Activated T-cell treated with anti-CD3 and anti-CD28 coated beads, Interleukin-2, amount 50 U/mL, for 24 hours (primary cell): Measurements from ENCODE around the gene ROBO3.

ENCODE experiments used
- DNase-seq: peaks from one replicate; pipeline ENCODE4 v3.0.0-alpha.2; 2020
- H3K27ac Mint-ChIP-seq: 2 replicates; pipeline ENCODE4 v1.8.0; 2020; ENCODE audit warnings: mild to moderate bottlenecking, mixed read lengths
- H3K27me3 Mint-ChIP-seq: 2 replicates; pipeline ENCODE4 v1.8.0; 2020; ENCODE audit warnings: mixed read lengths
- H3K36me3 Mint-ChIP-seq: 2 replicates; pipeline ENCODE4 v1.8.0; 2020; ENCODE audit warnings: low read depth, mixed read lengths
- H3K4me1 Mint-ChIP-seq: 2 replicates; pipeline ENCODE4 v1.8.0; 2020; ENCODE audit warnings: low read depth, mixed read lengths
- H3K4me3 Mint-ChIP-seq: 2 replicates; pipeline ENCODE4 v1.8.0; 2020; ENCODE audit warnings: mild to moderate bottlenecking, moderate library complexity, mixed read lengths
- H3K9me3 Mint-ChIP-seq: 2 replicates; pipeline ENCODE4 v1.8.0; 2020; ENCODE audit warnings: mixed read lengths

The ROBO3 gene

GRCh38 chr11:124928942-124929665 is 63.9 kb downstream of the ROBO3 start:
- Mint-ChIP-seq H3K27me3 (no peaks in the 10 kb centered on the region), H3K9me3 (no peaks in the 10 kb centered on the region), H3K27ac (no peak overlapping the region), H3K36me3 (no peaks in the 10 kb centered on the region), H3K4me3 (no peak overlapping the region), H3K4me1 (peaks cover 7% of the 10 kb centered on the region)
- DNase-seq: no peak

- Mint-ChIP-seq H3K36me3 (no peaks in the 10 kb centered on the region), H3K27ac (peak overlapping the region; percentile 19), H3K4me3 (no peak overlapping the region), H3K9me3 (no peaks in the 10 kb centered on the region), H3K4me1 (peaks cover 7% of the 10 kb centered on the region), H3K27me3 (peaks cover 1% of the 10 kb centered on the region)
- DNase-seq: no peak
Measured at GRCh38 chr11:124930799-124931198, 65.6 kb downstream of the ROBO3 start.
